C1 segment of cervical spinal cord (tissue), 14 donors: ENCODE results near the gene KIRREL3.

Source experiments
- DNase-seq, 14 donors: peaks; one replicate each; lab custom pipeline; 2025; lab: John Stamatoyannopoulos, UW

Gene KIRREL3

DNA sequence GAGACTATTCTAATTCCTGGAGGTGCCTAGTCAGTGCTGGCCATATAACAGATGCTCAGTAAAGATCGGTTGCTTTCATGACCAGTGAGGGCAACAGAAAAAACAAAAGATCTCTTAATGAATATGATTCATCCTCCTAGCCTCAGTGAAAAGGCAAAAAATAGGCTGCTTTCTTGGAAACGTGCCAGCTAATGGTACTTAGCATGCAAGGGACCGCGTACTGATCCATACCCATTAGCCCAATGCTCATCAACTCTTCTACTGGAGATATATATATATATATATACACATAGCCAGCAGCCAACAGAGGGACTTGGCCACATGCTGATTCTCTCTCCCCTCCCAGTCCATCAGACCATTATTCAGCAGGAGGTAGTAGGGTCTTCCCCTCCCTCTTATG lies 320.4 kb downstream of the KIRREL3 start:
- DNase-seq, result no peak

DNA sequence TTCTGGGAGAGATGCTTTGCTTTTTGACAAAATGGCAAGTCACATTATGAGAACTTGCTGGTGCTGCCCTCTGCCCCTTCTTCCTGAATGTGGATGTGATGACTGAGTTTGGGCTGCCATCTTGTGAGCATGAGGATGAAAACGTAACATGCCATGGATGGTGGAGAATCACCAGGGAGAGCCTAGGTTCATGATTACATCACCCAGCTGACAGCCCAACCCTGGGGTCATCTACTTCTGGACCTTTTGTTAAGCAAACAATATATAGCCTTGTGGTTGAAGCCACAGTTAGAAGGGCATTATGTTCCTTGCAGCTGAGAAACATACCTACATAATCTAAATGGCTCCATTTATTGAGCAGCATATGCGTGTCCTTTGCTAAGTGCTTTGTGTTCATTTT lies 321.5 kb downstream of the KIRREL3 start:
- DNase-seq, result no peak

DNA sequence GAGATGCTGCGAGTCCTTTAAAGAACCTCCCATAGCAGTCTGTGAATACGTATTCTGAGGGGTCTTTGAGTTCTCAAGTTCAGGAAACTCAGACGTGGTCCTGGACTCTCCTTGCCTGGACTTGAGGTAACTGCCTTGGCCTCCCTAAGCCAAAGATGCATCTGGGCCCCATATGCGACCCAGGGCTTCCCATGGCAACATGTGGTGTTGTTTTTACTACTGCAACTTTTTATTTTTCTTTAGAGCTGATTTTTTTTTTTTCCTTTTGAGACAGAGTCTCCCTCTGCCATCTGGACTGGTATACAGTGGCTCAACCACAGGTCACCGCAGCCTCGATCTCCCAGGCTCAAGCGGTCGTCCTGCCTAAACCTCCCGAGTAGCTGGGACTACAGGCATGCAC lies 324.0 kb downstream of the KIRREL3 start:
- no peak for DNase-seq

DNA sequence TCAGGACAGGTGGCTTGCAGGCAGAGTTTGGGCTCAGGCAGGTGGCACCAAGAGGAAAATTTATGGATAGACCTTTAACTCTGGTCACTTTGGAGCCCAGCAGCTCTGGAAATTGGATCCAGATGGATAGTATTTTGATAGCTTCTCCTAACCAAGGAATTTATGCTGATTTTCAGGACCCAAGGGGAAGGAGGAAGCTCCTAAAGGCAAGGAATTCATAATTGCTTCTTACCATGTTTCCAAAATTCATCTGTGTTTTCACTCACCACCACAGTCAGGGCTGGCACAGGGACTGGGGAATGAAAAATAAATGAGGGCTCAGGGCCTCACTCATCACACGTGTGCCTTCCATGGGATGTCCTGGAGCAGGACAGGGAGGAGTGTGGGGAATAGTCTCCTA lies 327.3 kb downstream of the KIRREL3 start:
- DNase-seq, result no peak

DNA sequence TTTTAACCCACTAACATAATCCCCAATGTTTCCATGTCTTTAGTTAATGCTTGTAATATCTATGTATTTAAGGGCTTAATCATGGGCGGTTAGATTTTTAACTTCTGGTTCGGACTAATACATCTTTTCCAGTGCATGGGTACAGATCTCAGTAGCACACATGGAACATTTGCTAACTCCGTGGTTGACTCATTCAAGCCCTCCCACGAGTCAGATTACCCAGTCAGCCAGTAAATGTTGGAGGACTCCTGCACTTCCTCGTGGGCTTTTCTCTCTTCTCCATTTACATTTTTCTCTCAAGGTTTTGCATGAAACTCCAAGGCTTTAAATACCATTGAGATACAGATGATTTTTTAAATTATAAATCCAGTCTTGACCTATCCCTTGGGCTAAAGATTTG lies 331.2 kb downstream of the KIRREL3 start:
- no peak for DNase-seq

DNA sequence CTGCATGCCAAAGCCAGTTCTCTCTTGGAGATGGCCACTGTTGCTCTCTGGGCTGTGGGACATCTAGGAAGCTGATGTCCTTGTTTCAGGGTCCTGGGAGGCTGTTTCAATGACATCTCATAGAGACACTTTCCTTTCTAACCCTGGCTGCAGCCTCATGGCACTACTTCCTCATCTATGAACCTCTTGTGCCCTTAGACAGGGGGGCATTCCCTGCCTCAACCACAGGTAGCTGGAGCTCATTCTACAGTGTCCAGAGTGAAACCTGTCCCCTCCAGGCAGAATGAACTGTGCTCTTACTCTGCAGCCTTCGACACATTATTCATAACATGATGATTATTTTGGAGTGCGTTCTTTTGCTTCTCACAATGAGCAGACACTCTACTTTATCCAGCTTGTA lies 335.9 kb downstream of the KIRREL3 start:
- no peak for DNase-seq

DNA sequence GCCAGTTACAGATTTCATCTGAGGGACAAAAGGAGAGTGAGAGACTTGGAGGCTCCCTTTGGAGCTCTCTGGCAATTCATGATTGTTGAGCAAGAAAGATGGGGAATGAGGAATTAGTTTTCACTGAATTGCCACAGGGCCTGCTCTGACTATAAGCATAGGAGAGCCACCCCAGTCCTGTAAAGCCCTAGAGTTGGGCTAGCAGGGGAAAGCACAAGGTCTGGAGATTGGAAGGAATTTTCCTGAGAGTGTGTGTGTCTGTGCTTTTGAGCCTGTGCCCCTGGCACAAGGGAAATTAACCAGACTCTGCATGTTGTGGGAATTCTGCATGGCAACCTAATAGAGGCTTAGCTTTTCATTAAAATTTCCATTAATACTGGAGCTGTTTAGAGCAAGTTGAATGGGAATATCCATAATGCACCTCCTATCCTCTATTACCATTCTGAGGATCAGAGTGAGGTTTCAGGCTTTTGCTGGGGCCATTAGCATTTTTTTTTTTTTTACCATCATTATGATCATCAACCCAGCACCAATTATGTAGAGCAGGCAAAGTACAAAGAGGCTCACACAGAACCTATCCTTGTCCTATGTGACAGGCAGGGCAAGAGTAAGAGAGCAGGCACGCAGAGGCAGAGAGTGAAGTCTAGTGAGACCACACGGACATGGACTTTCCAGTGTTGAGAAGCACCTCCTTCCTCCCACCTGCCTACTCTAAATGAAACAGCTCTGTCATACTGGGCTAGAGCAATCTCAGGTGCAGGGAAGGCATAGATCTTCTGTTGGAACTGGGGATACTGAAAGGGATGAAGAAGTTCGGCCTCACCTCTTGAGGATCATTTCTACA lies 336.6 kb downstream of the KIRREL3 start:
- DNase-seq, result no peak

DNA sequence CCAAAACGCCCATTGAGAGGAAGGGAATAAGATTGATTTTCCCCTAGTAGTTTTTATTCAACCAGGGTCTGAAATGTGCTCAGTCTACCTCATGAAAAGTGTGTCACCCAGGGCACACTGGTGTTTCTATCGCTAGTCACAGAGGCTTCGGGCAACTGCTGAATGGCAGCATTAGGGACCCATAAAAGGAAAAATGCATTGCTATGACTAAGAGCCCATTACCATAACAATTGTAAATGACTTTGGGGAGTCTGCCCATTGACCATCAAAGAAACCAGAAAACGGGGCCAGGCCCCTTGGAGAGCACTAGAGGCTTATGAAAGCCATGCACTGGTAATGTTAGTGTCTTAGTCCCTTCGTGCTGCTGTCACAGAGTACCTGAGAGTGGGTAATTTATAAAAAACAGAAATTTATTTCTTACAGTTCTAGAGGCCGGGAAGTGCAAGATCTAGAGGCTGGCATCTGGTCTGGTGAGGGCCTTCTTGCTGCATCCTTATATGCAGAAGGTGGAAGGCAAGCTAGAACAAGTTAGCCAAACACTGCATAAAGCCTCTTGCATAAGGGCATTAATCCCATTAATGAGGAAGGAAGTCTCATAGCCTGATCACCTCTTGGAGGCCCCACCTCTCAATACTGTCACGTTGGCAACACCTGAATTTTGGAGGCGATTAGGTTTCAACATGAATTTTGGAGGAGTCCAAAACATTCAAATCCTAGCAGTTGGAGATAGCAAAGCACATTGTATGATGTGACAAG lies 338.4 kb downstream of the KIRREL3 start:
- DNase-seq, result peak in 1 of 14 donors; percentile 52

DNA sequence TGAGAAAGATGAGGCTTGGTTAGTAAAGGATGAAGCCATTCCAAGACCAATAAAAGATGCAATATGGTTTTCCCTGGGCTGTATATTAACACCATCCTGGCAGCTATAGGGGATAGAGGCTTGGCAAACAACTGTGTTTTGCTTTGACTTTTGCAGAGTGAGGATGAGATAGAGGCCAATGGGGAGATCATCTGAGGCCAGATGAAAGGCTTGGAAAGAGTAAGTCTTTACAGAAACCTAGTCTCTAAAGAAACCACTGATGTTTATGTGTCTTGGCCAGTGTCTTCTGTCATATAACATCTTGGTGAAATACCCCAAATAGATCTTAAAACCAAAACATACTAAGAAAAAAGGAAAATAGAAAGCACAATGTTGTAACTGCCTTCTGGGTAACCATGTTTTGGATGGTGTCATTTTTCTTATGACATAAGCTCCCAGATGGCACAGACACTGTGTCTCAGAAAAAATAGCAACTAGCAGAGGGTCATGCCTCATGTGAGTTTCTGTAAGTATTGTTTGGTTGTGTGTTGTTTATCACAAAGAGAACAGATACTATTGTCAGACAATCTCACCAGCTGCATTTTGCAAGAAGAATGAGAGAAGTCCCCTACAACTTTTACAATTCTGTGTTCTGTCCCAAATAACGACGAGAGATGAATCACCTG lies 339.7 kb downstream of the KIRREL3 start:
- peak in 1 of 14 donors; percentile 55 for DNase-seq

DNA sequence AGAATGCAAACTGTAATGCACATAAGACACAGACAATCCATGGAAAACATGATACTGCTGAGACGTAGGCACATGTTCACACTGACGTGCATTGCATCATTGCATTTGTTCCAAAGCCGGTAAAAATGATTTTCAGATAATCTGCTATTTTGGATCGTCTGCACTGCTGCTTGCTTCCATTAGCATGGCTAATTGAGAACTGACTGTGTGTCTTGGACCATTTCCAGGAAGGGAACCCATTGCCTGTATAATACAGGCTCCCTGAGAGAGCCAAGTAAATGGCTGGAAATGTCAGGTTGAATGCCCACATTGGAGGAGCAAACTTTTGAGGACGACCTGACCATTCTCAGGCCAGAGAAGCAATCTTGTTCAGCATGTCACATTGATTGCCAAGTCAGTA lies 340.2 kb downstream of the KIRREL3 start:
- DNase-seq, result no peak

DNA sequence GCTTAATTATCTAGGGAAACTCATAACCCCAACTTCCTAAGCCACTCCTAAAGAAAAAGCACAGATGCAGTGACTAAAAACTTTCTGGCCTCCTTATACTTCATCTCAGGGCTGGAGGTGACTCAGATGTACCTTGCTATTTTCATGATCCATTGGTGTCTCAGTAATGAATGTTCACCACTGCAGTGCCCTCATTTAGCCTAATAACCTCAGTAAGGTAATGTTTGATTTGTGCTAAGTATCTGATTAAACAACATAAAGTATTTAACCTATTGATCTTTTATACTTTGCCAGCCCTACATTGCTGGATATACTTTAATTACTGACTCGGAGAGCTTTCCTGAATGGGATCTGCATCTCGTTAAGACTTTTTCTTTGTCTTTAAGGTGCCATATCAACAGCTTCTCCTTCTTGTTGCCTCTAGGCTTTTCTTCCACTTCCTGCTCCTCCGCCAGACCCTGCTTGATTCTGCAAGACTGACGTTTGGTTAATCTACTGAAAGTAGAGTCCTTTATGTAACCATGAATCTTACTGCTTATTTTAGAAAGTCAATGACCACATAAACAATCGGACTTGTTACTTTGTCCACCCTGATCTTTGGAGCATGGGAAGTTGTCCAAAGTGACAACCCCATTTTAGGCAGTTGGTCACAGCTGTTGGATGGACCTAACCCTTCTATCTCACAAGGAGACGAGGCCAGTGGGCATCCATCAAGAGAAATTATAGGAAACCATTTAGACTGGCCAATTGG lies 342.1 kb downstream of the KIRREL3 start:
- no peak for DNase-seq

DNA sequence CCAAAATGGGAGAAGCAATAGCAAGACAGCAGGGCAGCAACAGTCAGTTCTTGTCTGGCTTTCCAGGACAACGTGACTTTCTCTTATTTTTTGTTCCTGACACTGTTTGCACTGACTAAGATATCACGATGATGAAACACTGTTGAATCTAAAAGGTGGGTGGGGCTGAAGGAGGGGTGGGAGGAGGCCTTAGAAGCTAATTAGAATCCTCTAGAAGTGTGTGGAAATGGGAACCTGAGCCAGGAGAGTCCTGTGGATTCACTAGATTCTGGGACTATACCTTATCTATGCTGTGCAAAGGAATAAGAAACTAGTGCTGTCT lies 344.8 kb downstream of the KIRREL3 start:
- DNase-seq, result no peak

DNA sequence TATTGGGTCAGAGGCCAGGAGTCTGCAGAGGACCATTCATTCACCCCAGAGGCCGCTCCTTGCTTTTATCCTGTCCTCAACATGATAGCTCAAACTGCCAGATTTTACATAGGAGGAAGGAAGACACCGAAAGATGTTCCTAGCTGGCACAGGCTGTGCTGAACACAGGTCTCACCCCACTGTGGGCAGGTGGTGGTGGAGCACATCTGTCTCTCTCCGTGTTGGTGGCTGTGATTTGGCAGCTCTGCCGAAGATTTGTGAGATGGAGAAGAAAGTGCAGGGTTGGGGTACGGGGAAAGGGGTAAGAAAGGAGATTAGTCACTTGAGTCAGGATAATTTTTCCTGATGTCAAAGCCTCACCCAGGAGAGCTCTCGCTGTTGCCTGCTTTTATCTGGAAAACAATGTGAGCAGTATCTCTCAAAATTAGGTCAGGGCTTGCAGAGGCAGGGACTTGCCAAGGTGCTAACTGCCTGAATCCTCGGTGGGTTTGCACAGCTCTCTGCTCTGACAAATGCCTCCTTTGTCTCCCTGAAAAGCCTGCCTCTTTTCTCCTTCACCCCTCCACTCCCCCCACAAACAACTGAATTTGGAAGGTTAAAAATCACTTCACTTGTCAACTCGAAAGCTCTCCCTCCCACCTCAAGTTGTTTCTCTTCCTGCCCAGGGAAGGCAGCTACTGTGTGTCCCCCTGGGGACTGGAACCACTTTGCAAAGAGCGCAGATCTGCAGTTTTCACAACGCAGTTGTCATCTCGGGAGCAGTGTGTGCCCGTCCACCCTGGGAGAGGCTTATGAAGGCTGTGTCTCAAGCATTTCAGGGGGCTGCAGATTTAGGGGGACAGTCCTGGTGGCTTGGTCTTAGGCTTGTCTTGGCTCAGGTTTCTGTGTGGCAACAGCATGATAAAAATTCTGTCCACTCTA lies 345.4 kb downstream of the KIRREL3 start:
- peak in 5 of 14 donors; percentile 18 to 53 (median 31) for DNase-seq

DNA sequence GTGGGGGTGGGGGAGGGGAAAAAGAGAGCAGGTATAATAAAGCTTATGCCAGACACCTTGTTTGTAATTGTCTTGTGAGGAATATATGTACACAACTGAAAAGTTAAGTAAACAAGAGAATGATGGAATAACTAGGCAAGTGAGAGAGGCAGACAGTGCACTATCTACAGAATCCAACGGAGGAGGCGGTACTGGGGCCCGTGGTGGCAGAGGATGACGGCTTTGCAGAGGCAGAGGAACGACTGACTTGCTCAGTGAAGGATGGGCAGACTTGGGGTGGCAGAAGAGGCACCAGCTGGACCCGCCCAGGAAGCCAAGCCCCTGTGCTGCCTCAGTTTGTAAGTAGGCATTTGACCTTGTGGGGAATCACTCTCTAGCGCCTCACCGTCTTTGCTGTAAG lies 347.5 kb downstream of the KIRREL3 start:
- DNase-seq, result no peak

DNA sequence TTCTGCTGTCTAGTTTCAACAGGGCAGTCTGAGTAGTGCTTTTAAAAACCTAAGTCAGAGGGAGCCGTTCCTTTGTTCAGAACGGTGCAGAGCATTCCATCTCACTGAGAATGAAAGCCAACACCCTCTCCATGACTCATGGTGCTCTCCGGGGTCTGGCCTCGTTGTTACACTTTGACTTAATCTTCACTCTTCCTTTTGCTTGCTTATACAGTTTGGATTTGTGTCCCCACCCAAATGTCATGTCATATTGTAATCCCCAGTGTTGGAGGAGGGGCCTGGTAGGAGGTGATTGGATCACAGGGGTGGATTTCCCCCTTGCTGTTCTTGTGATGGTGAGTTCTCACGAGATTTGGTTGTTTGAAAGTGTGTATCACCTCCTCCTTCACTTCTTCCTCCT lies 352.8 kb downstream of the KIRREL3 start:
- no peak for DNase-seq

DNA sequence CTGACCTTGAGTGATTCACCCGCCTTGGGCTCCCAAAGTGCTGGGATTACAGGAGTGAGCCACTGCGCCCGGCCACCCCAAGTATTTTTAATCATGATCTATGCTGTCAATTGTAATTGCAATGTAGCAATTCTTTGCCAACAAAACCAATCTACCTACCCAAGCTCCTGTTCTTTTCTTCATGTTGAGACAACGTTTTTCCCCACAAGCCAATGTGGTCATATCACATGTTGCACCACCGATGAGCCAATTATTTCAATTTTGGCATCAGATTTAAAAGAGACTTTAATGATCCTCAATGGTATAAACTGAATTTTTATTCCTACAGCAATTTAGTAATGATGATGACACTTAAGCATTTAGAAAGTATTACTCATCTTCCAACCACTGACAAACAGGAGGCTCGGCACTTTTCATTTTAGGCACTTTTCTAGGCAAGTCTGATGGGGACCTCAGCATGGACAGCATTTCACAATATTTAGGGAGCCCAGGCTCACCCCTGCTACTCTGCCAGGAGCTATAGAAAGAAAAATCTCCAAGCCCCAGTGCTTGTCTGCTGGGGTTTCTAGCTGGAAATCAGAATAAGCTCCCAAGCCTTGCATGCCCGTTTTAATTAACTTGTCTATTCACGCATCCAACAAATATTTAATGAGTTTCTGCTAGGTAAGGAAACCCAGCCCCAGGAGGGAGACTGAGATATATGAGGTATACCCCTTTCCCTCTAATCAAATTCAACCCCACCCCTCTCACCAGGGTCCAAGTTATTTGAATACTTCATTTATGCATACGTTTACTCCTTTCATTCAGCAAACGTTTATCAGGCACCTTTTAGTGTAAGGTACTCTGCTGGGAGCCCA lies 353.6 kb downstream of the KIRREL3 start:
- DNase-seq, result no peak

DNA sequence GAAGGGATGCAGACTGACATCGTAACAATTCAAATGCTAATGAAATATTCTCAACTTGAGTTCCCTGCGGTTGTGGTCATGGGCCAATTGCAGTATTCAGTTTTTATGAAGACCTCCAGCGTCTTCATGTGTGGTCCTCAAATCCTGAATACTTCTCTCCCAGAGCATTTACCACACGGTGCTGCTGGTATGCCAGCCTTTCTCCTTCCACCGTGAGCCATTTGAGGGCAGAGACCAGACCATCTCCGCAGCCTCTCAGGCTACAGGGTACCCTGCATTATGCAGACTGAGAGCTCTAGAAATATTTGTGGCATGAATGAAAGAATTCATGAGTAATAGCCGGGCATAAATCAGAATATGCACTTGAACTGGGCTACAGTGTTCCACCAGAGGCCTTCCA lies 355.4 kb downstream of the KIRREL3 start:
- no peak for DNase-seq

DNA sequence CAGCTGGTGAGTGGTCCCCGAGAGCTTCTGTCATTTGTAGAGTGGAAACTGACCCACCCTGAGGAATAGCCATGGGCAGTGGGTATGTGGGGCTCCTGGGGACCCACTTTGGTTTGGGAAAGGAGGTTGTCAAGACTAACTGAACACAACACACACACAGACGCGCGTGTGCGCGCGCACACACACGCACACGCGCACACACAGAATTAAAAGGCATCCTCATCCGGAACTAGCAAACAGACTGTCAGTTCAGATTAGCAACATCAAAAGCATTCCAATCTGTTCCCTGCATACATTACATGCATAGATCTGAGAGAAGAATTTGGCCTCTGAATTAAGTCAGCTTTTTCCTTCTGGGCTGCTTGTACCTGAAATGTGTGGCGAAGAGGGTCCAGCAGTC lies 360.4 kb downstream of the KIRREL3 start:
- no peak for DNase-seq

DNA sequence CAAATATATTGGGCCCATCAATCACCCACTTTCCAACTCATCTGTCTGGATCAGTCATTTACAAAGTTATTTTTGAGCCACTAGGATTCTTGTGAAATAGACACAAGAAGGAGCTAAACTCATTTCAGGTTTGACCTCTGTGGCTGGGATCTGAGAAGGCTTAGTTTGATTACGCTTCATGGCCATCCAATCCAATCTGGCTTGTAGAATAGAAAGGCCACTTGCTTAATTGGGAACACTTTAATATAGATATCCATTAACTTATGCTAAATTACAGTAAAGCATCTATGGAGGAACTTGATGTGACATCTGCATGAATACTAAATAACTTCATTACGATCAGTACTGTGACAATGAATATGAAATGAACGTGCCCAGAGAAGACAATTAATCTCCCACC lies 360.9 kb downstream of the KIRREL3 start:
- no peak for DNase-seq

DNA sequence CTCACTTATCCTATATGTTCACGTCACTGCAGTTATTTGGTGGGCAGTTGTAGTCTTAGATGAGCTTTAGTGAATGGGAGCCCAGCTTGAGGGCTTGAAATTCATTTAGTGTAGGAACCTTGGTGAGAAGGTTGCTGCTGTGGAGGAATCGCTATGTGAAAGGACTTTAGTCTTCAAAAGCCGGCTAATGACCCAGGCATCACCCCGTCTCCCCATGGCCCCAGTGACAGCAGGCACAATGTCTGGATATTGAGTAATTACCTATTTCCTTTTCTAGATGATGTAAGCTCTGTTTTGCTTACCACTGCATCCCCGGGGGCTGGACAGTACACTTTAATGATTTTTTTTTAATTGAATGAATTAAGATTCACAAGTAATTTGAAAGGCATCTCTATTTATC lies 361.9 kb downstream of the KIRREL3 start:
- DNase-seq, result no peak
